CD4-positive, alpha-beta T cell (primary cell): Measurements from ENCODE around the gene PPP1R3G. TPM values are rescaled to one million over a fixed set of nuclear protein-coding genes. Genes with fewer than 3 reads are reported as not detected.

Experiments
- ATAC-seq: fragments of 200-7000 bp; cut with Tn5 transposase; one replicate; pipeline ENCODE4 v1.10.0; 2022; ENCODE audit warnings: mild to moderate bottlenecking; ENCODE audit not compliant: poor library complexity
- CTCF ChIA-PET: fragments of 350-600 bp; sonication (Branson Sonifier 250); formaldehyde crosslinking; loops from one replicate; lab custom pipeline; 2021; ENCODE audit warnings: antibody characterized with exemption, inconsistent platforms; lab: Charles Lee
- POLR2A ChIA-PET: fragments of 350-600 bp; sonication (Branson Sonifier 250); formaldehyde crosslinking; loops from one replicate; lab custom pipeline; 2021; ENCODE audit warnings: antibody characterized with exemption, inconsistent platforms; lab: Charles Lee
- DNase-seq, 14 experiments: peaks; one replicate each; pipeline ENCODE4 v3.0.0-alpha.2; 2013 to 2020; ENCODE audit warnings: mixed read lengths in 2 of 14
- H3K27ac ChIP-seq, 2 donors: one replicate each; pipeline versions ENCODE4 v1.5.1 to v1.7.0; 2013; ENCODE audit warnings: low read length in 2 of 2, low read depth in 1 of 2, mild to moderate bottlenecking in 1 of 2
- H3K27me3 ChIP-seq, 2 experiments: 1 replicate in 1 of 2; 2 replicates in 1 of 2; pipeline versions ENCODE4 v1.6.1 to v1.7.0; 2013; ENCODE audit warnings: low read length in 2 of 2, control low read depth in 1 of 2, mild to moderate bottlenecking in 1 of 2, moderate library complexity in 1 of 2; ENCODE audit not compliant: insufficient read depth in 2 of 2, control insufficient read depth in 1 of 2
- H3K36me3 ChIP-seq: one replicate; pipeline ENCODE4 v1.6.1; 2013; ENCODE audit warnings: low read length, control low read depth; ENCODE audit not compliant: insufficient read depth
- H3K4me1 ChIP-seq: one replicate; pipeline ENCODE4 v1.6.1; 2013; ENCODE audit warnings: low read length, control low read depth; ENCODE audit not compliant: insufficient read depth
- H3K4me3 ChIP-seq: one replicate; pipeline ENCODE4 v1.5.1; 2013; ENCODE audit warnings: mild to moderate bottlenecking, low read length, moderate library complexity
- H3K9me3 ChIP-seq, 2 experiments: 1 replicate in 1 of 2; 2 replicates in 1 of 2; pipeline versions ENCODE4 v1.6.1 to v1.7.0; 2013; ENCODE audit warnings: low read length in 2 of 2, mild to moderate bottlenecking in 2 of 2, control low read depth in 1 of 2, moderate library complexity in 1 of 2; ENCODE audit not compliant: control insufficient read depth in 1 of 2, insufficient read depth in 1 of 2
- H3K27ac Mint-ChIP-seq: one replicate; pipeline ENCODE4 v1.8.0; 2020; ENCODE audit warnings: mixed read lengths
- H3K27me3 Mint-ChIP-seq: one replicate; pipeline ENCODE4 v1.8.0; 2021; ENCODE audit warnings: mixed read lengths
- H3K36me3 Mint-ChIP-seq: one replicate; pipeline ENCODE4 v1.8.0; 2021; ENCODE audit warnings: low read depth, mixed read lengths
- H3K4me1 Mint-ChIP-seq: one replicate; pipeline ENCODE4 v1.8.0; 2021; ENCODE audit warnings: low read depth, mixed read lengths
- H3K4me3 Mint-ChIP-seq: one replicate; pipeline ENCODE4 v1.8.0; 2020; ENCODE audit warnings: mild to moderate bottlenecking, mixed read lengths
- H3K9me3 Mint-ChIP-seq: one replicate; pipeline ENCODE4 v1.8.0; 2020; ENCODE audit warnings: mixed read lengths
- intact Hi-C, 2 experiments: fragments of 100-400 bp; cut with DNase I in 1 of 2; cut with micrococcal nuclease in 1 of 2; formaldehyde crosslinking; loops; one replicate each; pipeline versions ENCODE4 v1.15.1 to v1.9.0; 2023 to 2025; cut with DNase I, micrococcal nuclease
- total RNA-seq, 174 experiments: library from RNA in 2 of 174; stranded (reverse) in 2 of 174; gene quantifications; one replicate each; pipeline ENCODE4 v1.2.3 and lab custom pipeline; 2021 to 2026
- TF ChIP-seq, protein P1 (sequence below): fragments of 200-600 bp; IDR thresholded peaks from one replicate; pipeline ENCODE4 v1.8.0; 2022; ENCODE audit warnings: antibody characterized with exemption, mild to moderate bottlenecking

PPP1R3G gene
- total RNA-seq, 2 experiments from 2014 or later = not detected

DNA sequence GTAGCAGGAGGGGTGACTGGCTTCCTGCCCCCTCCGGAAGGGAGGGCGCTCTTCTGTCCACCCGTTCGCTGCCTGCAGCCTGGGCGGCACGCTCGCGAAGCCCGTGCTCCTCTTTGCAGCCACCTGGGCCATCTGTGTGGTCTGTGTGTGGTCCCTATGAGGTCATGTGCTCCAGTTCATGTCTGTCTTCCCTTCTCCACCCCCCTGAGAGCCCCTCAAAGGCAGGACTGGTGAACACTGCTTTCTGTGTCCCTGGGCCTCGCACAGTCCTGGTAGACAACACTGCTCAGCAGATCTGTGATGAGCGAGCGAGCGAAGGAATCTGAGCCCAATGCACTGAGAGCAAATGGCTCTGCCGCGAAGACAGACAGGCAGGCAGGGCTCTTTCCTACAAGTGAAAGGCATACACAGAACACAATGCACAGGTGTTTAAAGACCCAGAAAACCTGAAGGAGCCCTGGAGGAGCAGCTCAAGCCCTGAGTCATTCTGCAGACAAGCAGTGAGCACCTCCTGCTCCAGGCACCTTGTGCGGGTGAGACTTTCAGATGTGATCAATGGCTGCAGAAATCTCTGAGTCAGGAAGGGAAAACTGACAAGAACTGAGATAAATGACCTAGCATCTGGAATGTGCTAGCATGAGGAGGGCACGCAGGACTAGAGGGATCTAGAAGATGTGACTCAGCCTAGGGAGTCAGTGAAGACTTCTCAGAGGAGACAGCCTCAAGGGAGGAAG lies 27.1 kb downstream of the PPP1R3G start:
- Mint-ChIP-seq H3K27ac (no peak overlapping the region), H3K4me3 (no peak overlapping the region), H3K9me3 (no peaks in the 10 kb centered on the region), H3K27me3 (no peaks in the 10 kb centered on the region), H3K4me1 (no peaks in the 10 kb centered on the region), H3K36me3 (no peaks in the 10 kb centered on the region)
- no peak overlapping the region for H3K4me3 ChIP-seq
- TF ChIP-seq, protein P1, sequence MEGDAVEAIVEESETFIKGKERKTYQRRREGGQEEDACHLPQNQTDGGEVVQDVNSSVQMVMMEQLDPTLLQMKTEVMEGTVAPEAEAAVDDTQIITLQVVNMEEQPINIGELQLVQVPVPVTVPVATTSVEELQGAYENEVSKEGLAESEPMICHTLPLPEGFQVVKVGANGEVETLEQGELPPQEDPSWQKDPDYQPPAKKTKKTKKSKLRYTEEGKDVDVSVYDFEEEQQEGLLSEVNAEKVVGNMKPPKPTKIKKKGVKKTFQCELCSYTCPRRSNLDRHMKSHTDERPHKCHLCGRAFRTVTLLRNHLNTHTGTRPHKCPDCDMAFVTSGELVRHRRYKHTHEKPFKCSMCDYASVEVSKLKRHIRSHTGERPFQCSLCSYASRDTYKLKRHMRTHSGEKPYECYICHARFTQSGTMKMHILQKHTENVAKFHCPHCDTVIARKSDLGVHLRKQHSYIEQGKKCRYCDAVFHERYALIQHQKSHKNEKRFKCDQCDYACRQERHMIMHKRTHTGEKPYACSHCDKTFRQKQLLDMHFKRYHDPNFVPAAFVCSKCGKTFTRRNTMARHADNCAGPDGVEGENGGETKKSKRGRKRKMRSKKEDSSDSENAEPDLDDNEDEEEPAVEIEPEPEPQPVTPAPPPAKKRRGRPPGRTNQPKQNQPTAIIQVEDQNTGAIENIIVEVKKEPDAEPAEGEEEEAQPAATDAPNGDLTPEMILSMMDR = no peak
- no peaks in the 10 kb centered on the region for H3K36me3 ChIP-seq
- no peaks in the 10 kb centered on the region for H3K4me1 ChIP-seq
- DNase-seq = no peak
- H3K27ac ChIP-seq = no peak overlapping the region
- no peak for ATAC-seq
- intact Hi-C loops = no loop called here
- ChIA-PET CTCF (no interaction called here), POLR2A (no interaction called here)
- no peaks in the 10 kb centered on the region for H3K9me3 ChIP-seq
- no peaks in the 10 kb centered on the region for H3K27me3 ChIP-seq

DNA sequence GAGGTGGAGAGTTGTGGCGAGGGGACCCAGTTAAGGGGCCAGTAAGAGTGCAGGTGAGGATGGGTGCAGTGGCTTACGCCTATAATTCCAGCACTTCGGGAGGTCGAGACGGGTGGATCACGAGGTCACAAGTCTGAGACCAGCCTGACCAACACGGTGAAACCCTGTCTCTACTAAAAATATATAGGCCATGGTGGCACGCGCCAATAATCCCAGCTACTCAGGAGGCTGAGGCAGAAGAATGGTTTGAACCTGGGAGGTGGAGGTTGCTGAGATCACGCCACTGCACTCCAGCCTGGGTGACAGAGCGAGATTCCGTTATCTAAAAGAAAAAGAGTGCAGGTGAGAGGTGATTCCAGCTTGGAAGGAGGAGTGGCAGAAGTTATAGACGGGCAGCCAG lies 28.0 kb downstream of the PPP1R3G start:
- no peaks in the 10 kb centered on the region for H3K27me3 ChIP-seq
- CTCF ChIA-PET = no interaction called here
- Mint-ChIP-seq H3K4me1 (no peaks in the 10 kb centered on the region), H3K9me3 (no peaks in the 10 kb centered on the region), H3K27ac (no peak overlapping the region), H3K4me3 (no peak overlapping the region), H3K27me3 (no peaks in the 10 kb centered on the region), H3K36me3 (no peaks in the 10 kb centered on the region)
- DNase-seq (no peak), ATAC-seq (no peak)
- TF ChIP-seq, protein P1 = no peak
- H3K27ac ChIP-seq = no peak overlapping the region
- no peaks in the 10 kb centered on the region for H3K4me1 ChIP-seq
- intact Hi-C loops = no loop called here
- POLR2A ChIA-PET = no interaction called here
- H3K4me3 ChIP-seq = no peak overlapping the region
- no peaks in the 10 kb centered on the region for H3K36me3 ChIP-seq
- H3K9me3 ChIP-seq = no peaks in the 10 kb centered on the region

DNA sequence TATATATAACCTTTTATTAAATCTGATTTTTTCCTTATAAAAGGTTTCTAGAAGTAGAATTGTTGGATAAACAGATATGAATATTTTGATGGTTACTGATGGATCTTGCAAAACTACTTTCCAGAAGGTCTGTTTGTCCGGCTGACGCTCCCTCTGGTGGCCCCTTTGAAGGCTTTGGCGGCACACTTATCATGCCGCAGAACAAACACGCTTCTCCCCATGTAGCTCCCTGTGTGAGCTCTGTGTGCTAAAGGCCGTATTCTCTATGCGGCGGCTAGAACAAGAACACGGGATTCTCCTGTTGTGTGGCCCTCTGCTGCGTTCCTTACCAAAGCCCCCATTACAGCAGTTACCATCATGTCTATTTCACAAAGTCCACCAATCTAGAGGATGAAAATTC lies 30.0 kb downstream of the PPP1R3G start:
- Histone ChIP-seq H3K9me3 (no peaks in the 10 kb centered on the region), H3K4me3 (no peak overlapping the region), H3K4me1 (no peaks in the 10 kb centered on the region), H3K27me3 (no peaks in the 10 kb centered on the region), H3K27ac (no peak overlapping the region), H3K36me3 (no peaks in the 10 kb centered on the region)
- no peaks in the 10 kb centered on the region for H3K4me1 Mint-ChIP-seq
- DNase-seq = no peak
- no peaks in the 10 kb centered on the region for H3K9me3 Mint-ChIP-seq
- CTCF ChIA-PET = no interaction called here
- H3K4me3 Mint-ChIP-seq = no peak overlapping the region
- H3K27ac Mint-ChIP-seq = no peak overlapping the region
- H3K27me3 Mint-ChIP-seq = no peaks in the 10 kb centered on the region
- intact Hi-C loops = no loop called here
- POLR2A ChIA-PET = no interaction called here
- TF ChIP-seq, protein P1 = no peak
- no peak for ATAC-seq
- H3K36me3 Mint-ChIP-seq = no peaks in the 10 kb centered on the region
